K562 (cell line): ENCODE results near the gene CYLD. TPM values are rescaled to one million over a fixed set of nuclear protein-coding genes. Genes with fewer than 3 reads are reported as not detected.
A peak's percentile ranks its signal among the peaks of the same experiment; 100 is the strongest.

Experiments used
- CHD2 ChIP-seq: IDR thresholded peaks from 2 replicates; pipeline ENCODE4 v1.6.1; 2011; ENCODE audit warnings: low read depth, low read length
- CXXC5 ChIP-seq: fragments of 250-450 bp; sonication (Bioruptor Pico); IDR thresholded peaks from 2 replicates; pipeline ENCODE4 v1.8.0; 2022; ENCODE audit warnings: inconsistent platforms, mild to moderate bottlenecking, moderate library complexity
- FOXJ2 ChIP-seq: fragments of 200-800 bp; sonication (Bioruptor generic); IDR thresholded peaks from 2 replicates; pipeline ENCODE4 v1.6.1; 2016; ENCODE audit warnings: missing genetic modification characterization, missing compliant biosample characterization
- NRF1 ChIP-seq, 2 experiments: fragments of 450-650 bp; IDR thresholded peaks in 1 of 2; conservative IDR thresholded peaks in 1 of 2; 2 replicates each; pipeline ENCODE4 v1.6.1; 2014; ENCODE audit warnings: mild to moderate bottlenecking in 2 of 2
- RBM22 ChIP-seq: fragments of 200-400 bp; formaldehyde crosslinking; IDR thresholded peaks from 2 replicates; pipeline ENCODE4 v1.6.1; 2018; ENCODE audit warnings: low read length, low read depth; ENCODE audit not compliant: poor library complexity, severe bottlenecking
- RFX7 ChIP-seq: fragments of 250-450 bp; sonication (Bioruptor Pico); IDR thresholded peaks from 2 replicates; pipeline ENCODE4 v1.5.1; 2021; ENCODE audit warnings: mild to moderate bottlenecking
- RUNX1 ChIP-seq: sonication (generic); IDR thresholded peaks from 2 replicates; pipeline ENCODE4 v1.6.1; 2016; ENCODE audit warnings: antibody characterized with exemption, low read depth
- TARDBP ChIP-seq: fragments of 450-650 bp; IDR thresholded peaks from 2 replicates; pipeline ENCODE4 v1.6.1; 2016
- TBL1XR1 ChIP-seq, 2 experiments: IDR thresholded peaks; 2 replicates each; pipeline ENCODE4 v1.6.1; 2012; ENCODE audit warnings: improper control_type of control experiment in 2 of 2, low read length in 2 of 2, mild to moderate bottlenecking in 1 of 2
- TEAD4 ChIP-seq, 2 experiments: sonication (generic) in 1 of 2; formaldehyde crosslinking in 1 of 2; IDR thresholded peaks; 2 replicates each; pipeline versions ENCODE4 v1.6.1 to v1.8.0; 2012 to 2022; ENCODE audit warnings: borderline replicate concordance in 1 of 2, inconsistent platforms in 1 of 2, low read length in 1 of 2, mild to moderate bottlenecking in 1 of 2, missing genetic modification reagents in 1 of 2
- ZBTB40 ChIP-seq, 2 experiments: fragments of 450-650 bp in 1 of 2; sonication (generic) in 1 of 2; formaldehyde crosslinking in 1 of 2; IDR thresholded peaks; 2 replicates each; pipeline versions ENCODE4 v1.7.1 to v1.9.0; 2016 to 2022; ENCODE audit warnings: inconsistent platforms in 1 of 2, mild to moderate bottlenecking in 1 of 2, missing genetic modification reagents in 1 of 2
- ZFP36 ChIP-seq: fragments of 150-350 bp; IDR thresholded peaks from 2 replicates; pipeline ENCODE4 v1.6.1; 2018; ENCODE audit warnings: low read length, low read depth; ENCODE audit not compliant: partially characterized antibody
- ZNF449 ChIP-seq: fragments of 250-450 bp; sonication (Bioruptor Pico); IDR thresholded peaks from 2 replicates; pipeline ENCODE4 v1.8.0; 2022; ENCODE audit warnings: moderate library complexity, mild to moderate bottlenecking, inconsistent platforms
- polyA plus RNA-seq, 8 experiments: library from polyadenylated mRNA; depleted of rRNA in 4 of 8; stranded (reverse) in 5 of 8; unstranded in 3 of 8; fragments of >200 nt; fragmentation: Nextera tagmentation in 2 of 8; fragmentation: Illumina TruSeq in 1 of 8; extraction: Ambion mirVana in 2 of 8; extraction: Trizol in 1 of 8; gene quantifications; 2 replicates each; pipeline versions ENCODE4 v1.2.1 to v1.2.3, GENCODE V29; 2011 to 2014; ENCODE audit warnings: inconsistent platforms in 1 of 8, missing spikeins in 1 of 8
- total RNA-seq, 7 experiments: library from RNA; depleted of rRNA in 6 of 7; stranded (reverse); fragments of >200 nt in 6 of 7; fragmentation: Illumina TruSeq in 2 of 7; extraction: Trizol in 2 of 7; gene quantifications; 2 replicates each; pipeline versions ENCODE4 v1.2.1 to v1.2.3, GENCODE V29; 2011 to 2021; ENCODE audit warnings: low replicate concordance in 1 of 7
- TF ChIP-seq, protein P1 (sequence below), 2 experiments: fragments of 450-650 bp; conservative IDR thresholded peaks; 2 replicates each; pipeline ENCODE4 v1.6.1; 2017; ENCODE audit warnings: mild to moderate bottlenecking in 2 of 2, moderate library complexity in 2 of 2

The CYLD gene
- total and polyA plus RNA-seq, 9 of the 15 experiments (the other 6 are each of a cell fraction or from before 2014, with no cell fraction given): 3.4 to 7.4 (median 5.3) TPM

DNA sequence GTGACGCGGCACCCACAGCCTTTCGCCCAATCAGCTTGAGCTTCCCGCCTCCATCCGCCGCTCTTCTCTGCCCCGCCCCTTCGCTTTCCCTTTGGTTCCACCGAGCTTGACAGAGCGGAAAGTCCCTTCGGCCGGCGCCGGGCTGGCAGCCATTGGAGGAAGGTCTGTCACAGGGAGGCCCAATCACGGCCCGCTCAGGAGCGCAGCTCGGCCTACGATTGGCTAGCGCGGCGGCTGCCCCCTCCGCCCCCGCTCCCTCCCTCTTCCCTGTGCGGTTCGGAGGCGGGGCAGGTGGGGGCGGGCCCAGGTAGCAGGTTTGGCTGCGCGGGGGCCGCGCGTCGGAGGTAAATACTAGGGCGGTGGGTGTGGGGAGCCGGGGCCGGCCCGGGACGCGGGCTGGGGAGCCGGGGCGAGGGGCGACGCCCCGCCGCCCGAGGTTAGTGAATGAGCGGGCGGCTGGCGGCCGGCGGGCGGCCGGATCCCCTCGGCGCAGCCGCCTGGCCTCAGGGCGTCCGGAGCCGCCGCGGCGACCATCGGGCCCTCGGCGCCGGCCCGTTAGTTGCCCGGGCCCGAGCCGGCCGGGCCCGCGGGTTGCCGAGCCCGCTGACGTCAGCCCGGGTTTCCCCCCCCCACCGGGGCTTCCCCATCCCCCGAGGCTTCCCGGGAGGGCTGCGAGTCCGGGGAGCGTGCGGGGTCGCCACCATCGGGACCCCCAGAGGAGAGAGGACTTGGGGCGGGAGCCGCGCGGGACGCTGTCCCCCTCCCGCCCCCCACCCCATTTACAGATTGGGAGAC, at the start of gene CYLD (continued):
- TF ChIP-seq TARDBP (peak; percentile 82; the same call in 1 of the 2 replicates), ZFP36 (no peak), TBL1XR1 (IDR thresholded peaks at IDR 0.05; ENCODE audit: low read length in 2 of 2) (peak in 1 of 2 experiments; percentile 23; a peak in 1 of 4 replicates), NRF1 (conservative IDR thresholded peaks at IDR 0.05 in 1 of 2, IDR thresholded peaks at IDR 0.05 in 1 of 2) (peak; percentile 85 to 88), ZBTB40 (IDR thresholded peaks at IDR 0.05) (peak; percentile 88), ZBTB40 (CRISPR knock-in tag; IDR thresholded peaks at IDR 0.05) (no peak), ZNF449 (CRISPR knock-in tag) (no peak), CHD2 (peak; percentile 81), FOXJ2 (tag) (no peak), RBM22 (no peak), TEAD4 (IDR thresholded peaks at IDR 0.05; ENCODE audit: low read length) (no peak), TEAD4 (CRISPR knock-in tag; IDR thresholded peaks at IDR 0.05; ENCODE audit: borderline replicate concordance) (no peak), CXXC5 (CRISPR knock-in tag) (peak; percentile 92), RFX7 (CRISPR knock-in tag) (no peak), RUNX1 (no peak)
- TF ChIP-seq, protein P1, sequence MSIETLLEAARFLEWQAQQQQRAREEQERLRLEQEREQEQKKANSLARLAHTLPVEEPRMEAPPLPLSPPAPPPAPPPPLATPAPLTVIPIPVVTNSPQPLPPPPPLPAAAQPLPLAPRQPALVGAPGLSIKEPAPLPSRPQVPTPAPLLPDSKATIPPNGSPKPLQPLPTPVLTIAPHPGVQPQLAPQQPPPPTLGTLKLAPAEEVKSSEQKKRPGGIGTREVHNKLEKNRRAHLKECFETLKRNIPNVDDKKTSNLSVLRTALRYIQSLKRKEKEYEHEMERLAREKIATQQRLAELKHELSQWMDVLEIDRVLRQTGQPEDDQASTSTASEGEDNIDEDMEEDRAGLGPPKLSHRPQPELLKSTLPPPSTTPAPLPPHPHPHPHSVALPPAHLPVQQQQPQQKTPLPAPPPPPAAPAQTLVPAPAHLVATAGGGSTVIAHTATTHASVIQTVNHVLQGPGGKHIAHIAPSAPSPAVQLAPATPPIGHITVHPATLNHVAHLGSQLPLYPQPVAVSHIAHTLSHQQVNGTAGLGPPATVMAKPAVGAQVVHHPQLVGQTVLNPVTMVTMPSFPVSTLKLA (conservative IDR thresholded peaks at IDR 0.05): peak; percentile 84 to 88
